HS-27A (cell line): Measurements from ENCODE around the gene NUDT10.
"Not testable (repeated sequence)": the region's sequence is repeated elsewhere in the genome, so short reads cannot be mapped to it uniquely, and the experiment has no call there.

ENCODE experiments used
- DNase-seq: peaks from one replicate; pipeline ENCODE4 v3.0.0-alpha.2; 2012; ENCODE audit warnings: low read depth, missing footprints

NUDT10 gene

GRCh38 chrX:51332188-51332942, at the start of gene NUDT10:
TSS of gene NUDT10 (plus strand) at chrX:51332822. CDS start at chrX:51332966, 144 bp downstream.
- no peak for DNase-seq

- no peak for DNase-seq
Observed at GRCh38 chrX:51292421-51292820, 40.2 kb upstream of the NUDT10 start.

GRCh38 chrX:51296138-51296537, 36.5 kb upstream of the NUDT10 start:
- no peak for DNase-seq

- no peak for DNase-seq
Observed at GRCh38 chrX:51316271-51316670, 16.4 kb upstream of the NUDT10 start.

- DNase-seq = not testable (repeated sequence)
Observed at GRCh38 chrX:51332943-51333785, 542 bp downstream of the NUDT10 start.

- DNase-seq = no peak
Observed at GRCh38 chrX:51334276-51334675, 1.7 kb downstream of the NUDT10 start.

- DNase-seq = no peak
Observed at GRCh38 chrX:51336584-51336983, 4.0 kb downstream of the NUDT10 start.

GRCh38 chrX:51361251-51361650, 28.6 kb downstream of the NUDT10 start:
- no peak for DNase-seq

- DNase-seq = no peak
Observed at GRCh38 chrX:51376672-51377071, 44.0 kb downstream of the NUDT10 start.
